ENCODE results near the gene CIZ1.

The CIZ1 gene

GRCh38 chr9:128152133-128153059, 39.0 kb downstream of the CIZ1 start:
- no peak for DNase-seq (ENCODE audit: low read depth)
- H3K4me3 ChIP-seq (ENCODE audit: control insufficient read depth, low read depth, low read length) = no peak overlapping the region
- TF ChIP-seq, protein P1, sequence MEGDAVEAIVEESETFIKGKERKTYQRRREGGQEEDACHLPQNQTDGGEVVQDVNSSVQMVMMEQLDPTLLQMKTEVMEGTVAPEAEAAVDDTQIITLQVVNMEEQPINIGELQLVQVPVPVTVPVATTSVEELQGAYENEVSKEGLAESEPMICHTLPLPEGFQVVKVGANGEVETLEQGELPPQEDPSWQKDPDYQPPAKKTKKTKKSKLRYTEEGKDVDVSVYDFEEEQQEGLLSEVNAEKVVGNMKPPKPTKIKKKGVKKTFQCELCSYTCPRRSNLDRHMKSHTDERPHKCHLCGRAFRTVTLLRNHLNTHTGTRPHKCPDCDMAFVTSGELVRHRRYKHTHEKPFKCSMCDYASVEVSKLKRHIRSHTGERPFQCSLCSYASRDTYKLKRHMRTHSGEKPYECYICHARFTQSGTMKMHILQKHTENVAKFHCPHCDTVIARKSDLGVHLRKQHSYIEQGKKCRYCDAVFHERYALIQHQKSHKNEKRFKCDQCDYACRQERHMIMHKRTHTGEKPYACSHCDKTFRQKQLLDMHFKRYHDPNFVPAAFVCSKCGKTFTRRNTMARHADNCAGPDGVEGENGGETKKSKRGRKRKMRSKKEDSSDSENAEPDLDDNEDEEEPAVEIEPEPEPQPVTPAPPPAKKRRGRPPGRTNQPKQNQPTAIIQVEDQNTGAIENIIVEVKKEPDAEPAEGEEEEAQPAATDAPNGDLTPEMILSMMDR (conservative IDR thresholded peaks at IDR 0.05; ENCODE audit: control insufficient read depth, insufficient read depth, low read depth, low read length) = no peak

DNA sequence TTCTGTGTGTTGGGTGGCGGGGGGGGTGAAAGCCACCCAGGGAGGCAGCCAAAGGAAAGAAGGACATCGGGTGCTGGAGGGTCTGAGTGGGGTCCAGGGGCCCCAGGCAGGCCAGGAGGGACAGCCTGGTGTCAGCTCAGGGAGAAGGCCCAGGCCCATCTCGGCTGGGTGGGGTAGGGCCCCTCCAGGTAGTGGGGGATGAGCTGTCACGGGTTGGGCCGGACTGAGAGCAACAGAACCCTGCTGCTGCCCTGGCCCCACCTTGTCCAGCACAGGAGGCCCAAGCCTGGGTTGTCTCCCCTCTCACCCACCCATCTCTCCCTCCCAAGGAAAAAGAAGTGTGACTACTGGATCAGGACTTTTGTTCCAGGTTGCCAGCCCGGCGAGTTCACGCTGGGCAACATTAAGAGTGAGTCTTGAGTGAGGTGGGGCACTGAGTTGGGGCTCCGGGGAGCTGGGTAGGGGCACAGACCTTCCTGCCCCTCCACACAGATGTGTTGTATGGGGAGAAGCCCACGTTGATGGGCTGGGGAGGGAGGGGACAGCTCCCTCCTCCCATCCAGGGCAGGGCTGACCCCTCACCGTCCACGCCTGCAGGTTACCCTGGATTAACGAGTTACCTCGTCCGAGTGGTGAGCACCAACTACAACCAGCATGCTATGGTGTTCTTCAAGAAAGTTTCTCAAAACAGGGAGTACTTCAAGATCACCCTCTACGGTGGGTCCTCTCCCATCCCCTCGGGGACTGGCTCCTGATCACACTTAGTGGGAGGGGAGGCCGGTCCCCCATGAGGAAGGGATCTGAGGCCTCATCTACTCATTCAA, 39.9 kb downstream of the CIZ1 start:
- TF ChIP-seq, protein P1 (conservative IDR thresholded peaks at IDR 0.05; ENCODE audit: control insufficient read depth, insufficient read depth, low read depth, low read length) = no peak
- DNase-seq (ENCODE audit: low read depth) = no peak

DNA sequence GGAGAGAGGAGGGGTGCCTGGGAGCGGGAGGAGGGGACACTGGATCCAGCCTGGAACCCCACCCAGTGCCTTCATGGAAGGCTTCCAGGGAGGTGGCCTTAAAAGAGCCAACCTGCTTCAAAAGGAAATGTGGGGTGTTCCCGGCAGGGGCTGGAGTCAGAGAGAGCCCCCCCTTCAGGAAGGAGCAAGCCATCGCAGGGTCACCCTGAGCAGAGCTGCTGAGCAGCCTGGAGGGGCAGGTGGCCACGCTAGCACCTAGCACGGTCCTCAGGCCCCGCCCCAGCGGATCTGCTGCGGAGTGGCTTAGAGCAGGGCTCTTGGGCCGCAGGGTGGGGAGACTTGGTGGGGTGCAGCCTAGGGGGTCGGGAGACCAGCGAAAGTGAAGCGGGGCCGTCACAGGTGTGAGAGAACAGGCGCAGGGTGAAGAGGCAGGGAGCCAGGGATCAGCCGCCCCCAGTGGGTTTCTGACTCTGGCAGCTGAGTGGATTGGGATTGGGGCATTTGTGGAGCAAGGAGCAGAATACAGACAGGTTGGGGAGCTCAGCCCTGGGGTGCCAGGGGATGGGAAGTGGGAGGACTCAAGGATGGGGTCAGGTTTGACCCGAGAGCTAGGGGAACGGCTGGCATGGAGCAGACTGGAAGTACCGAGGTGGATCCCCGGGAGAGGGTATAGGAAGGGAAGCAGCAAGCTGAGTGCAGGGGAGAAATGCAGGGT, 40.6 kb downstream of the CIZ1 start:
- no peak for DNase-seq (ENCODE audit: low read depth)
- H3K4me3 ChIP-seq (ENCODE audit: control insufficient read depth, low read depth, low read length) = no peak overlapping the region
- TF ChIP-seq, protein P1 (conservative IDR thresholded peaks at IDR 0.05; ENCODE audit: control insufficient read depth, insufficient read depth, low read depth, low read length) = peak; percentile 16

More for the DNA sequence above, 39.9 kb downstream of the CIZ1 start:
- H3K4me3 ChIP-seq (ENCODE audit: control insufficient read depth, low read depth, low read length) = no peak overlapping the region

DNA sequence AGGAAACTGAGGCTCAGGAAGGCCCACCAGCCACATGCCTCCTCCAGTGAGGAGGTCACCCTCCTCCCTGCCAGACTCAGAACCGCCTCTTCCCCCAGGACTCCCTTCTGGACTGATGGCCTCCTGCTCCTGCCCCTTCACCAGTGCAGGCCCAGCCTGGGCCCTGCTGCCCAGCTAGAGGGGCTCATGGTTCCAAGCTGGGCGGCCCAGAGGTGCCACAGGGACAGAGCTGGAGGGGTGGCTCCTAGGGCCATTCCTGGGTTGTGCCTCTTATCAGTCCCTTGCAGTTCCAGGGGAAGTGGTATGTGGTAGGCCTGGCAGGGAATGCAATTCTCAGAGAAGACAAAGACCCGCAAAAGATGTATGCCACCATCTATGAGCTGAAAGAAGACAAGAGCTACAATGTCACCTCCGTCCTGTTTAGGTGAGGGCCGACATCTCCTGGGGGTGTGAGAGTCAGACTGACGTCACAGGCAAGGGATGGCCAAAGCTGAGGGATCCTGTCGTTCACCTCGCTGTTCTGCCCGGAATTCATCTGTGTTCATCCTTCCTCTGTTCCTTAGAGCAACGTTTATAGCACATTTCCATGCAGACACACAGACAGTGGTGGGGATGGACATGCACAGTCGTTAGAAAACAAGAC, 41.3 kb downstream of the CIZ1 start:
- TF ChIP-seq, protein P1 (conservative IDR thresholded peaks at IDR 0.05; ENCODE audit: control insufficient read depth, insufficient read depth, low read depth, low read length) = no peak
- H3K4me3 ChIP-seq (ENCODE audit: control insufficient read depth, low read depth, low read length) = no peak overlapping the region
- DNase-seq (ENCODE audit: low read depth) = no peak

- DNase-seq (ENCODE audit: low read depth) = no peak
- TF ChIP-seq, protein P1 (conservative IDR thresholded peaks at IDR 0.05; ENCODE audit: control insufficient read depth, insufficient read depth, low read depth, low read length) = no peak
- no peak within 1 kb of the TSS for H3K4me3 ChIP-seq (ENCODE audit: control insufficient read depth, low read depth, low read length)
Measured at GRCh38 chr9:128149001-128149701, 42.2 kb downstream of the CIZ1 start, which contains the start of gene LCN2. LCN2 (plus strand) TSS chr9:128149453; CDS start chr9:128149526, 73 bp downstream.
